CD4-positive, alpha-beta T cell treated with Interleukin-4 for 4 hours (primary cell): ENCODE data around the gene PMF1.
A peak's percentile ranks its signal among the peaks of the same experiment; 100 is the strongest.

Experiments used
- DNase-seq: peaks from one replicate; pipeline ENCODE4 v3.0.0-alpha.2; 2020

Gene PMF1

DNA sequence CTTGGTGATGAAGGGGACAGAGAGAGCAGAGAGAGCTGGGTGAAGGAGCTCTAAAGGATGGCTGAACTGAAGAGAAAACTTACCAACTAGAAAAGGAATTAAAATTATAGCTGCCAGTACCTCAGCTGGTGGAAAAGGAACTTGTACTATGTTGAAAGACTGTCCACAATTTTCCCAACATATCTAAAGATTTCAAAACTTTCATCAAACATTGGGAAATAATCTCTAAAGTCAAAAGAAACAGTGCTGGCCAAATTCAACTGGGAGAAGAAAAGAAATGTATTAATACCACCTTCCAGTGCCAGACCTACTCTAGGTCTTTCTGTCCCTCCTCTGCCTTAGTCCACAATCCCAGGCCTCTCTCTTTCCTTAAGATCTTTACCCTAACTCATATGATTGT is 63.7 kb downstream of the PMF1 start:
- DNase-seq = no peak

DNA sequence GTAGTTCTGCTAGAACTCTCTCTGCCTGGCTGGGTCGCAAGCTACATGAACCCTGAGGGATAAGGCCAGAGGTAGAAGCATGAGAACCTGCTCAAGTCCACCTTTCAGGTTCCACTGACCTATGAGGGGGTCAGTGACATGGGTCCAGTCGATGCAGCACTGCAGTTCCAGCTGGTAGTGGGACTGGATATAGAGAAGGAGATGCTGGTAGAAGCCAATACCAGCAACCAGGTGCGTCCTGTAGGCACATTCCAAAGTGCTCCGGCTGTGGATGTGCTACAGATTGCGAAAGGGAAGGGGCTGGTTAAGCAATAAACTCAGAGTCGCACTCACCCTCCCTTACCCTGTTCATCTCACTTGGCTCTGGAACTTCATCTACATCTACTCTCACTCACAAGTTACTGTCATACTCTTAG is 64.2 kb downstream of the PMF1 start:
- DNase-seq = no peak

DNA sequence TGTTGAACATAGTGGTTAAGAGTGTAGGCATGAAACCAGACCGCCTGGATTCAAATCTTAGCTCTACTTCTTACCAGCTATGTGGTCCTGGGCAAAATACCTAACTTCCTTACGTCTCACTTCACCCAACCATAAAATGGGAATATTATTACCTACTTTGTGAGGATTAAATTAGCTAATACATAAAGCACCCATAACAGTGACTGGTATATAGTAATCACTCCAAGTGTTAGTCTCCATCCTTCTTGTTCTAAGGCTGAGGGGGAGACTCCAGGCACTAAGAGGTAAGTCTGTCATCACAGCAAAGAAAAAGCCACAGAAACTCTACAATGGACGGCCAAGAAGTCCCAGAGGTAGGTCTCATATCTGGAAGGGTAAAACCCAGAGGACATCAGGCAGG is 67.0 kb downstream of the PMF1 start:
- DNase-seq = no peak

DNA sequence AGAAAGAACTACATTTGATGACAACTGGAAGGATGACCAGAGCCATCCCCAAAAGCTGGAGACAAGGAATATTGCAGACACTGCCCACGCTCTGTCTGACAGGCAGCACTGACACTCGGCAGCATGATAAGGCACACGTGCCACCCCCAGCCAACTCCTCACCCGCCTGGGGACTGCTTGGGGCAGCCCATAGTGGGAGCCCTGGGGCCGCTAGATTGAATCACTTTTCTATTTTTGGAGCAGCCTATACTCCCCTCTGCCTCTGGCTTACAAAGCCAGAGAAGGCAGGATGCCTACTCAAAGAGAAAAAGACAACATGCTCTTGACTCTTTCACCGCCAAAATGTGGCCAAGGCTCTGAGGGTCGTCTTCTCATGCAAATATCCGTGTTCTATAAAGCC is 68.5 kb downstream of the PMF1 start:
- DNase-seq = peak; percentile 13

- DNase-seq = no peak
Observed at GRCh38 chr1:156281693-156282478, 69.1 kb downstream of the PMF1 start.

GRCh38 chr1:156282479-156283222 is 69.8 kb downstream of the PMF1 start, which contains the start of gene SMG5:
SMG5 (minus strand) TSS chr1:156282825; CDS start chr1:156282680, 145 bp downstream.
- DNase-seq = peak; percentile 99

GRCh38 chr1:156283521-156283920 is 70.7 kb downstream of the PMF1 start:
- DNase-seq = no peak

DNA sequence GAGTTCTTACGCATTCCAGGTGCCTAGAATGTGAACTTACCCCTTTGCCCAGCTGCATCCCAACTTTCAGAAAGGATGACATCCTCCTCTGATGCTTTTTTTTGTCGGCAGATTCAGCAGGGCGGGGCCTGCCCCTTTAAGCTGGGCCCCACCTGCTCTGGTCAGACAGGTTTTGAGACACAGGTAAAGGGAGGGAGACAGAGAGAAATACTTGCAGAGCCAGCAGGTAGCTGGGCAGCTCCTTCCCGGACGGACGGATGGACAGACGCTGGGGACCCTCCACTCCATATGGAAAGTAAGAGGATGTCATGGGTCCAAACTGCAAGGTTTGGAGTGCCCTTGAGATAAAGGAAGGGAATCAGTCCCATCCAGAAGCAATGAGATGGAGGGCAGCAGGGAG is 71.3 kb downstream of the PMF1 start, which contains the start of gene TMEM79:
TMEM79 (plus strand) TSS at position 214 of the 400 bp plus-strand sequence. CDS start 902 bp downstream, outside the sequence.
- no peak for DNase-seq

GRCh38 chr1:156284757-156285156 is 72.0 kb downstream of the PMF1 start:
- DNase-seq = no peak

- no peak for DNase-seq
Observed at GRCh38 chr1:156285437-156285836, 72.6 kb downstream of the PMF1 start.

GRCh38 chr1:156286061-156286460 is 73.3 kb downstream of the PMF1 start:
- DNase-seq = no peak
